ENCODE results near the gene JAZF1.

DNA sequence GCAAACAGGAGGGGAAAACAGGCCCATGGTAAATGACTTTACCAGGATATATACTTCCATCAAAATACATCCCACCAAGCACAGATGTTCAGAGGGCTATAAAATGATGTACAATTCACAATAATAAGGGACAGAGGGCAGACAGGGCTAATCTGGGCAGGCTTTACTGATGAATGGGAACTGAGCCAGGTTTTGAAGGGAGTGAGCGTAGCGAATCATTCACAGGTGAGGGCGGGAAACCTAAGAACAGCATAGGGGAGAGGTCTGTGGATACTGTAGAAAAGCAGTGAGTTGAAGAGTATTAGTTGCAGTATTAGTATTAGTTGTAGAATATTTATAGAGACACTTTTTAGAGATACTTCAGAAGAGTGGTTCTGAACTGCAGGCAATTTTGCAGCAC is 180.8 kb downstream of the JAZF1 start:
- TF ChIP-seq POLR2AphosphoS5 (IDR thresholded peaks at IDR 0.05) (no peak), POLR2A (IDR thresholded peaks at IDR 0.05) (no peak)

Measured in gastroesophageal sphincter (tissue), 2 donors.